B cell (primary cell): Measurements from ENCODE around the gene NPTXR. TPM values are rescaled to one million over a fixed set of nuclear protein-coding genes. Genes with fewer than 3 reads are reported as not detected.

Experiments used
- ATAC-seq: fragments of 200-7000 bp; cut with Tn5 transposase; one replicate; pipeline ENCODE4 v1.10.0; 2021; ENCODE audit warnings: low read depth, mild to moderate bottlenecking, moderate number of reproducible peaks, moderate library complexity
- CTCF ChIA-PET: fragments of 350-600 bp; sonication (Branson Sonifier 250); formaldehyde crosslinking; loops from one replicate; lab custom pipeline; 2021; ENCODE audit warnings: antibody characterized with exemption, inconsistent platforms; lab: Charles Lee
- POLR2A ChIA-PET: fragments of 350-600 bp; sonication (Branson Sonifier 250); formaldehyde crosslinking; loops from one replicate; lab custom pipeline; 2021; ENCODE audit warnings: antibody characterized with exemption; lab: Charles Lee
- DNase-seq: peaks from one replicate; pipeline ENCODE4 v3.0.0; 2013
- H2AFZ ChIP-seq: 2 replicates; pipeline ENCODE4 v1.6.1; 2012; ENCODE audit warnings: mild to moderate bottlenecking, low read depth, low read length; ENCODE audit not compliant: insufficient read depth, poor library complexity, severe bottlenecking
- H3K27ac ChIP-seq, 2 donors: 1 replicate in 1 of 2; 2 replicates in 1 of 2; pipeline ENCODE4 v1.5.1; 2012 to 2013; ENCODE audit warnings: low read length in 2 of 2, mild to moderate bottlenecking in 2 of 2, moderate library complexity in 1 of 2
- H3K27me3 ChIP-seq, 4 experiments: fragments of 200-600 bp in 1 of 4; sonication (generic) in 1 of 4; replicated peaks in 1 of 4; 1 replicate in 2 of 4; 2 replicates in 2 of 4; pipeline versions ENCODE4 v1.6.1 to v1.7.0; 2013 to 2016; ENCODE audit warnings: low read length in 3 of 4, mild to moderate bottlenecking in 2 of 4, mixed read lengths in 1 of 4, moderate library complexity in 1 of 4; ENCODE audit not compliant: insufficient read depth in 4 of 4, control insufficient read depth in 3 of 4; ENCODE audit errors: control extremely low read depth in 1 of 4
- H3K36me3 ChIP-seq, 2 experiments: replicated peaks in 1 of 2; 1 replicate in 1 of 2; 2 replicates in 1 of 2; pipeline versions ENCODE4 v1.6.1 to v1.7.1; 2013; ENCODE audit warnings: low read length in 1 of 2; ENCODE audit not compliant: insufficient read depth in 2 of 2, control insufficient read depth in 1 of 2; ENCODE audit errors: control extremely low read depth in 1 of 2, extremely low read depth in 1 of 2
- H3K4me1 ChIP-seq, 2 donors: fragments of 200-600 bp in 1 of 2; sonication (generic) in 1 of 2; 1 replicate in 1 of 2; 2 replicates in 1 of 2; pipeline versions ENCODE4 v1.5.1 to v1.6.1; 2013 to 2017; ENCODE audit warnings: low read length in 2 of 2; ENCODE audit not compliant: control insufficient read depth in 2 of 2, insufficient read depth in 2 of 2
- H3K4me2 ChIP-seq: replicated peaks from 2 replicates; pipeline ENCODE3; 2012; ENCODE audit warnings: mild to moderate bottlenecking, low read depth, low read length; ENCODE audit not compliant: poor library complexity, severe bottlenecking
- H3K4me3 ChIP-seq, 5 experiments: fragments of 200-600 bp in 1 of 5; sonication (generic) in 1 of 5; 1 replicate in 3 of 5; 2 replicates in 2 of 5; pipeline versions ENCODE4 v1.5.1 to v1.7.0; 2011 to 2016; ENCODE audit warnings: low read length in 4 of 5, mild to moderate bottlenecking in 4 of 5, low read depth in 2 of 5, control low read depth in 1 of 5, moderate library complexity in 1 of 5; ENCODE audit not compliant: insufficient read depth in 1 of 5; ENCODE audit errors: control extremely low read depth in 1 of 5, extremely low read depth in 1 of 5
- H3K79me2 ChIP-seq: fragments of 200-600 bp; sonication (generic); one replicate; pipeline ENCODE4 v1.6.0; 2016; ENCODE audit warnings: low read length; ENCODE audit not compliant: control insufficient read depth, insufficient read depth
- H3K9ac ChIP-seq: fragments of 200-600 bp; sonication (generic); 2 replicates; pipeline ENCODE4 v1.6.1; 2017; ENCODE audit warnings: mild to moderate bottlenecking, low read length, moderate library complexity
- H3K9me3 ChIP-seq, 3 donors: one replicate each; pipeline versions ENCODE4 v1.6.1 to v1.7.1; 2013; ENCODE audit warnings: low read length in 2 of 3; ENCODE audit not compliant: control insufficient read depth in 2 of 3, insufficient read depth in 1 of 3; ENCODE audit errors: control extremely low read depth in 1 of 3
- H4K20me1 ChIP-seq: 2 replicates; pipeline ENCODE4 v1.6.0; 2012; ENCODE audit warnings: mild to moderate bottlenecking, low read length; ENCODE audit not compliant: insufficient read depth, control insufficient read depth, poor library complexity, severe bottlenecking
- H3K27ac Mint-ChIP-seq: one replicate; pipeline ENCODE4 v1.8.0; 2021; ENCODE audit warnings: mixed read lengths
- H3K27me3 Mint-ChIP-seq: one replicate; pipeline ENCODE4 v1.8.0; 2021; ENCODE audit warnings: mixed read lengths
- H3K4me1 Mint-ChIP-seq: one replicate; pipeline ENCODE4 v1.8.0; 2021; ENCODE audit warnings: mixed read lengths
- H3K4me3 Mint-ChIP-seq: one replicate; pipeline ENCODE4 v1.8.0; 2021; ENCODE audit warnings: mixed read lengths
- H3K9me3 Mint-ChIP-seq: one replicate; pipeline ENCODE4 v1.8.0; 2022; ENCODE audit warnings: mixed read lengths; ENCODE audit not compliant: insufficient read depth
- EZH2 ChIP-seq: IDR thresholded peaks from 2 replicates; pipeline ENCODE4 v1.6.1; 2012; ENCODE audit warnings: borderline replicate concordance, low read depth, mild to moderate bottlenecking, moderate library complexity, low read length; ENCODE audit not compliant: insufficient read depth, poor library complexity, severe bottlenecking
- WGBS: methylation state at CpG from one replicate; pipeline ENCODE4 v1.1.5; 2013; ENCODE audit warnings: missing lambda C conversion rate; ENCODE audit not compliant: insufficient coverage; 5-methylcytosine and 5-hydroxymethylcytosine counted together
- intact Hi-C: fragments of 100-400 bp; cut with micrococcal nuclease; formaldehyde crosslinking; loops from one replicate; pipeline ENCODE4 v1.10.0; 2022
- polyA plus RNA-seq: library from polyadenylated mRNA; depleted of rRNA; stranded (reverse); fragments of >200 nt; gene quantifications from 2 replicates; pipeline ENCODE4 v1.2.3, GENCODE V29; 2012
- total RNA-seq, 2 donors: library from RNA; stranded (reverse); fragments of 120-200 nt in 1 of 2; gene quantifications; 1 replicate in 1 of 2; 2 replicates in 1 of 2; pipeline versions ENCODE4 v1.2.3 to v1.2.4, GENCODE V29; 2013 to 2022
- TF ChIP-seq, protein P1 (sequence below): fragments of 200-600 bp; IDR thresholded peaks from one replicate; pipeline ENCODE4 v1.8.0; 2022; ENCODE audit warnings: antibody characterized with exemption, mild to moderate bottlenecking

NPTXR gene
- total and polyA plus RNA-seq, 2 donors (not counting 1 experiment from before 2014, with no cell fraction given): 0.16 to 0.71 TPM

DNA sequence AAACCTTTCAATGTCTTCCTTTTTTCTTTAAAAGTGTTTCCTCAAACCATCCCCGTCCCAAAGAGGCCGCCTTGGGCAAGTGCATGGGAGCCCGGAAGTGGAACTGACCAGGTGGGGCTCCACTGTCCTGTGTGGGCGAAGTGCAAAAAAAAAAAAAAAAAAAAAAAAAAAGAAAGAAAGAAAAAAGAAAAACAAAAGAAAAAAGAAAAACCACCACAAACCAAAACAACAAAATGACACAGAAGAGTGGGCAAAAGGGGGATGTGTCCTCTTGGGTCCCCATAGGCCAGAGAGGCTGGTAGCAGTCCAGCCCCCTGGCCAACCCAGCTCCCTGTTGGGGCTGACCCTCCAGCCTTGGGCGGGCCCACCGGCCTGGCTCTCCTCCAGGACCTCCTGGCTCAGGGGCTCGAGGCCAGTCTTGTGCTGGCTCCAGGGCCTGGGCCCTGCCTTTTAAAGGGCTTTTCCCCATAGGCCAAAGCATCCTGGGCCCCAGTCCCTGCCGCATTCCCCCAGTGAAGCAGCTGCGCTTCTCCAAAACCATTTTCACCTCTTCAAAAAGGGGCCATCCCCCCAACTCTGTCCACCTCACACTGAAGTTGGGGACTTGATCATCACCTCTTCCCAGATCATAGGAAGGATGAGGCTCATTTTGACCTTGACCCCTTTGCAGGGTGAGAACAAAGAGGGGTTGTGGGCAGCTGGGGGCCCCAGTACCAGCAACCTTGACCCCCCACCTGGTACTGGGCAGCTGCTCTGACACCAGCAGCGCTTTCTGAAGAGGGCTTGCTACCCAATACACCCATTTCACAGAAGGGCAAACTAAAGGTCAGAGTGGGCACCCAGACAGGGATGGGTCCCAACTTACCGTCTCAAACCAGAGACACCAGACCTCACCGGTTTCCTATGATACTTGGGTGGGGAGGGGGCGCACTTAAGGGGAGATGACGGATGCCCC is 18.8 kb upstream of the NPTXR start:
- Histone ChIP-seq H3K4me2 (no peak overlapping the region), H4K20me1 (peaks cover 46% of the 10 kb centered on the region), H2AFZ (no peak overlapping the region), H3K9ac (no peak overlapping the region), H3K4me1 (no peaks in the 10 kb centered on the region), H3K9me3 (no peaks in the 10 kb centered on the region), H3K36me3 (peaks cover 0 to 14% of the 10 kb centered on the region in 2 experiments), H3K4me3 (no peak overlapping the region), H3K27ac (no peak overlapping the region), H3K79me2 (peaks cover 21% of the 10 kb centered on the region), H3K27me3 (no peaks in the 10 kb centered on the region)
- no peak for TF ChIP-seq EZH2
- TF ChIP-seq, protein P1, sequence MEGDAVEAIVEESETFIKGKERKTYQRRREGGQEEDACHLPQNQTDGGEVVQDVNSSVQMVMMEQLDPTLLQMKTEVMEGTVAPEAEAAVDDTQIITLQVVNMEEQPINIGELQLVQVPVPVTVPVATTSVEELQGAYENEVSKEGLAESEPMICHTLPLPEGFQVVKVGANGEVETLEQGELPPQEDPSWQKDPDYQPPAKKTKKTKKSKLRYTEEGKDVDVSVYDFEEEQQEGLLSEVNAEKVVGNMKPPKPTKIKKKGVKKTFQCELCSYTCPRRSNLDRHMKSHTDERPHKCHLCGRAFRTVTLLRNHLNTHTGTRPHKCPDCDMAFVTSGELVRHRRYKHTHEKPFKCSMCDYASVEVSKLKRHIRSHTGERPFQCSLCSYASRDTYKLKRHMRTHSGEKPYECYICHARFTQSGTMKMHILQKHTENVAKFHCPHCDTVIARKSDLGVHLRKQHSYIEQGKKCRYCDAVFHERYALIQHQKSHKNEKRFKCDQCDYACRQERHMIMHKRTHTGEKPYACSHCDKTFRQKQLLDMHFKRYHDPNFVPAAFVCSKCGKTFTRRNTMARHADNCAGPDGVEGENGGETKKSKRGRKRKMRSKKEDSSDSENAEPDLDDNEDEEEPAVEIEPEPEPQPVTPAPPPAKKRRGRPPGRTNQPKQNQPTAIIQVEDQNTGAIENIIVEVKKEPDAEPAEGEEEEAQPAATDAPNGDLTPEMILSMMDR: no peak
- no peak overlapping the region for H3K4me3 Mint-ChIP-seq
- ATAC-seq: no peak
- ChIA-PET POLR2A (no interaction called here), CTCF (interaction anchor here (1.2 kb wide), 1 partner anchor 7 kb away, joined by 5 read pairs; no protein-coding TSS in a partner anchor)
- H3K9me3 Mint-ChIP-seq: no peaks in the 10 kb centered on the region
- no peak overlapping the region for H3K27ac Mint-ChIP-seq
- DNase-seq: no peak
- intact Hi-C loops: no loop called here
- WGBS: 87% methylated on average over 6 of the region's 14 CpGs
- H3K27me3 Mint-ChIP-seq: no peaks in the 10 kb centered on the region
- peaks cover 4% of the 10 kb centered on the region for H3K4me1 Mint-ChIP-seq

DNA sequence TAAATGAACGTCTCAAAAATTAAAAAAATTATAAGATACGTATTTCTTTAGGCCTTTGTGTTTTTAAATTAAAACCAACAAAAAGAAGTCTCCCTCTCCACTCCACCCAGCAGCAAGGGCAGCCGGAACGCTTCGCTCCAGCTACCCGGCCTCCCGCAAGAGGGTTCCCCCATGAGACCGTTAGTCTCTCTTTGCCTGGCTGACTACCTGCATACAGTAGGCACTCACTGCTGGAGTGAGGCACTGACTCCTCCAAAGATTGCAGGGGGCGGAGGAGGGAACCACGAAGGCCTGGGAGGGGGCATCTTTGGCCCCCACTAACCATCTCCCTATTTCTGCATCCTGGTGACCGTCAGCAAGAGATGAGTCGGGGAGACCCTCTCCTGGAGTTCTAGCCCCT is 18.1 kb upstream of the NPTXR start:
- H3K9me3 ChIP-seq: no peaks in the 10 kb centered on the region
- no peak overlapping the region for H3K27ac ChIP-seq
- Mint-ChIP-seq H3K9me3 (no peaks in the 10 kb centered on the region), H3K27ac (no peak overlapping the region), H3K27me3 (no peaks in the 10 kb centered on the region), H3K4me3 (no peak overlapping the region), H3K4me1 (peaks cover 4% of the 10 kb centered on the region)
- H3K27me3 ChIP-seq: no peaks in the 10 kb centered on the region
- H2AFZ ChIP-seq: no peak overlapping the region
- TF ChIP-seq EZH2: no peak
- TF ChIP-seq, protein P1: no peak
- DNase-seq (no peak), ATAC-seq (no peak)
- POLR2A ChIA-PET: no interaction called here
- CTCF ChIA-PET: interaction anchor here (0.6 to 1.2 kb wide), 2 partner anchors 8 to 595 kb away, joined by 5 to 6 read pairs; no protein-coding TSS in a partner anchor
- H3K4me3 ChIP-seq: no peak overlapping the region
- no peaks in the 10 kb centered on the region for H3K4me1 ChIP-seq
- no peak overlapping the region for H3K4me2 ChIP-seq
- intact Hi-C loops: no loop called here
- H4K20me1 ChIP-seq: peaks cover 39% of the 10 kb centered on the region
- 62% methylated on average over 8 of the region's 12 CpGs for WGBS
- no peak overlapping the region for H3K9ac ChIP-seq
- H3K36me3 ChIP-seq: peaks cover 0 to 11% of the 10 kb centered on the region in 2 experiments
- H3K79me2 ChIP-seq: peaks cover 16% of the 10 kb centered on the region
